HG03045 (cell line): Measurements from ENCODE around the gene MOB3A.

Experiments
- ATAC-seq: cut with Tn5 transposase; IDR thresholded peaks from one replicate; pipeline ENCODE4 v1.9.1; 2021; ENCODE audit warnings: mild to moderate bottlenecking, moderate library complexity; ENCODE audit not compliant: unreplicated experiment

MOB3A gene

GRCh38 chr19:2060884-2061494 is 35.1 kb downstream of the MOB3A start:
- peak; percentile 21 for ATAC-seq

GRCh38 chr19:2059422-2060201 is 36.5 kb downstream of the MOB3A start:
- ATAC-seq, result no peak

GRCh38 chr19:2058570-2059421 is 37.3 kb downstream of the MOB3A start:
- ATAC-seq, result no peak

GRCh38 chr19:2057484-2058469 is 38.3 kb downstream of the MOB3A start:
- no peak for ATAC-seq

GRCh38 chr19:2056837-2057192 is 39.3 kb downstream of the MOB3A start:
- ATAC-seq, result no peak

GRCh38 chr19:2055931-2056836 is 39.9 kb downstream of the MOB3A start:
- ATAC-seq, result no peak

GRCh38 chr19:2054763-2055162 is 41.4 kb downstream of the MOB3A start:
- ATAC-seq, result no peak

GRCh38 chr19:2053601-2054389 is 42.3 kb downstream of the MOB3A start:
- ATAC-seq, result no peak

GRCh38 chr19:2051773-2052704 is 44.1 kb downstream of the MOB3A start:
- no peak for ATAC-seq

- peak; percentile 49 for ATAC-seq
Measured at GRCh38 chr19:2050991-2051772, 44.9 kb downstream of the MOB3A start, which contains the start of gene MKNK2. TSS of gene MKNK2 (minus strand) at chr19:2051244. CDS start at chr19:2050851, 393 bp downstream.

- peak; percentile 10 for ATAC-seq
Measured at GRCh38 chr19:2050349-2050990, 45.7 kb downstream of the MOB3A start.

GRCh38 chr19:2049741-2050348 is 46.3 kb downstream of the MOB3A start:
- peak; percentile 7 for ATAC-seq

- ATAC-seq, result no peak
Measured at GRCh38 chr19:2048959-2049740, 47.0 kb downstream of the MOB3A start.

GRCh38 chr19:2048104-2048958 is 47.8 kb downstream of the MOB3A start:
- no peak for ATAC-seq
